Smooth muscle cell of the coronary artery (primary cell): ENCODE results near the gene CALR. TPM values are rescaled to one million over a fixed set of nuclear protein-coding genes. Genes with fewer than 3 reads are reported as not detected.

Experiments used
- total RNA-seq: library from RNA; depleted of rRNA; stranded (reverse); fragments of >200 nt; gene quantifications from 2 replicates; pipeline ENCODE4 v1.2.3, GENCODE V29; 2014; ENCODE audit warnings: low replicate concordance

Gene CALR
- 1,958 and 2,935 TPM in 2 replicates for total RNA-seq

GRCh38 chr19:12937927-12938778, at the start of gene CALR:
Gene CALR (plus strand): TSS chr19:12938609. CDS start chr19:12938680, 71 bp downstream.

GRCh38 chr19:12890787-12891552, 47.4 kb upstream of the CALR start, which contains the start of gene GCDH:
Gene GCDH (plus strand): TSS chr19:12891160. CDS start chr19:12891305, 145 bp downstream.

GRCh38 chr19:12933287-12934072, 4.9 kb upstream of the CALR start, which contains the start of gene FARSA:
Gene FARSA (minus strand): TSS chr19:12933711. CDS start chr19:12933696, 15 bp downstream.

GRCh38 chr19:12945479-12946091, 7.2 kb downstream of the CALR start, which contains the start of gene RAD23A:
Gene RAD23A (plus strand): TSS chr19:12945862. CDS start chr19:12945949, 87 bp downstream.

GRCh38 chr19:12956446-12957388, 18.3 kb downstream of the CALR start, which contains the start of gene GADD45GIP1:
Gene GADD45GIP1 (minus strand): TSS chr19:12957223. CDS start chr19:12957212, 11 bp downstream.

GRCh38 chr19:12969292-12969988, 31.0 kb downstream of the CALR start, which contains the start of gene DAND5:
Gene DAND5 (plus strand): TSS chr19:12969576. CDS start chr19:12969661, 85 bp downstream.

Other genes starting within 250 kb of the CALR start
- gene FBXW9, start 242.0 kb upstream of the CALR start, total RNA-seq: 2.8 and 8.0 TPM in 2 replicates
- gene TNPO2, start 214.7 kb upstream of the CALR start, total RNA-seq: 26.8 and 65.9 TPM in 2 replicates
- gene TRIR, start 203.9 kb upstream of the CALR start, total RNA-seq: 133 and 152 TPM in 2 replicates
- gene GET3, start 201.1 kb upstream of the CALR start, total RNA-seq: 107 and 190 TPM in 2 replicates
- gene BEST2, start 186.8 kb upstream of the CALR start, total RNA-seq: not detected in 2 replicates
- 15.7 and 18.7 TPM in 2 replicates for gene HOOK2, start 163.1 kb upstream of the CALR start, total RNA-seq
- 33.2 and 138 TPM in 2 replicates for gene JUNB, start 147.1 kb upstream of the CALR start, total RNA-seq
- gene PRDX2, start 136.8 kb upstream of the CALR start, total RNA-seq: 169 and 248 TPM in 2 replicates
- 0.30 TPM in 1 of 2 replicates, not detected in the other for gene THSD8, start 136.5 kb upstream of the CALR start, total RNA-seq
- gene RNASEH2A, start 132.0 kb upstream of the CALR start, total RNA-seq: 9.7 and 15.9 TPM in 2 replicates
- not detected in 2 replicates for gene RTBDN, start 104.0 kb upstream of the CALR start, total RNA-seq
- gene MAST1, start 100.1 kb upstream of the CALR start, total RNA-seq: 0.35 TPM in 1 of 2 replicates, not detected in the other
- gene DNASE2, start 57.2 kb upstream of the CALR start, total RNA-seq: 25.7 and 31.3 TPM in 2 replicates
- gene KLF1, start 51.4 kb upstream of the CALR start, total RNA-seq: 0.12 TPM in 1 of 2 replicates, not detected in the other
- 13.3 and 19.8 TPM in 2 replicates for gene GCDH, start 47.4 kb upstream of the CALR start, total RNA-seq
- 0.08 TPM in 1 of 2 replicates, not detected in the other for gene SYCE2, start 19.3 kb upstream of the CALR start, total RNA-seq
- 38.4 and 44.9 TPM in 2 replicates for gene FARSA, start 4.9 kb upstream of the CALR start, total RNA-seq
- 53.6 and 59.7 TPM in 2 replicates for gene RAD23A, start 7.3 kb downstream of the CALR start, total RNA-seq
- 21.4 and 38.0 TPM in 2 replicates for gene GADD45GIP1, start 18.6 kb downstream of the CALR start, total RNA-seq
- 0.08 TPM in 1 of 2 replicates, not detected in the other for gene DAND5, start 31.0 kb downstream of the CALR start, total RNA-seq
- gene NFIX, start 56.9 kb downstream of the CALR start, total RNA-seq: 42.4 and 45.6 TPM in 2 replicates
- 8.6 TPM in 1 of 2 replicates, not detected in the other for gene LYL1, start 164.2 kb downstream of the CALR start, total RNA-seq
- gene TRMT1, start 178.1 kb downstream of the CALR start, total RNA-seq: 26.3 and 41.8 TPM in 2 replicates
- 31.9 and 47.0 TPM in 2 replicates for gene NACC1, start 179.7 kb downstream of the CALR start, total RNA-seq
- gene STX10, start 211.8 kb downstream of the CALR start, total RNA-seq: 88.3 and 90.8 TPM in 2 replicates
- gene IER2, start 211.8 kb downstream of the CALR start, total RNA-seq: 7.1 and 20.1 TPM in 2 replicates